Measurements from ENCODE around the gene MMP13.

- no peak for TF ChIP-seq POLR2A (IDR thresholded peaks at IDR 0.05)
- TF ChIP-seq CTCF (IDR thresholded peaks at IDR 0.05), result no peak
Observed at GRCh38 chr11:102950622-102951081, 4.9 kb downstream of the MMP13 start.
